ENCODE data around the gene ADAMTS17.

GRCh38 chr15:100073982-100074381 lies 267.8 kb downstream of the ADAMTS17 start:
- TF ChIP-seq TCF7 (CRISPR knock-in tag; IDR thresholded peaks at IDR 0.05; ENCODE audit: low read depth) (no peak), CTCF (IDR thresholded peaks at IDR 0.05) (no peak), KAT7 (CRISPR knock-in tag; IDR thresholded peaks at IDR 0.05; ENCODE audit: borderline replicate concordance) (no peak), ETV6 (CRISPR knock-in tag; IDR thresholded peaks at IDR 0.05) (no peak), ZBTB43 (CRISPR knock-in tag; IDR thresholded peaks at IDR 0.05) (no peak), NR3C1 (CRISPR knock-in tag; conservative IDR thresholded peaks at IDR 0.05; ENCODE audit: low read depth) (no peak), FOXK1 (CRISPR knock-in tag; IDR thresholded peaks at IDR 0.05) (no peak), NFYB (CRISPR knock-in tag; conservative IDR thresholded peaks at IDR 0.05; ENCODE audit: low read depth) (no peak), USF2 (CRISPR knock-in tag; IDR thresholded peaks at IDR 0.05) (no peak), FOXP1 (CRISPR knock-in tag; IDR thresholded peaks at IDR 0.05; ENCODE audit: borderline replicate concordance) (no peak)
- TF ChIP-seq, protein P1, sequence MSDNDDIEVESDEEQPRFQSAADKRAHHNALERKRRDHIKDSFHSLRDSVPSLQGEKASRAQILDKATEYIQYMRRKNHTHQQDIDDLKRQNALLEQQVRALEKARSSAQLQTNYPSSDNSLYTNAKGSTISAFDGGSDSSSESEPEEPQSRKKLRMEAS (CRISPR knock-in tag; IDR thresholded peaks at IDR 0.05) = no peak
